Stimulated activated CD8-positive, alpha-beta memory T cell treated with anti-CD3 and anti-CD28 coated beads, Interleukin-15, amount 100 ng/mL, for 48 hours (primary cell): Measurements from ENCODE around the gene ASB2.

Experiments
- DNase-seq, 2 donors: peaks; one replicate each; pipeline ENCODE4 v3.0.0-alpha.2; 2020; ENCODE audit warnings: low read depth in 2 of 2

Gene ASB2

DNA sequence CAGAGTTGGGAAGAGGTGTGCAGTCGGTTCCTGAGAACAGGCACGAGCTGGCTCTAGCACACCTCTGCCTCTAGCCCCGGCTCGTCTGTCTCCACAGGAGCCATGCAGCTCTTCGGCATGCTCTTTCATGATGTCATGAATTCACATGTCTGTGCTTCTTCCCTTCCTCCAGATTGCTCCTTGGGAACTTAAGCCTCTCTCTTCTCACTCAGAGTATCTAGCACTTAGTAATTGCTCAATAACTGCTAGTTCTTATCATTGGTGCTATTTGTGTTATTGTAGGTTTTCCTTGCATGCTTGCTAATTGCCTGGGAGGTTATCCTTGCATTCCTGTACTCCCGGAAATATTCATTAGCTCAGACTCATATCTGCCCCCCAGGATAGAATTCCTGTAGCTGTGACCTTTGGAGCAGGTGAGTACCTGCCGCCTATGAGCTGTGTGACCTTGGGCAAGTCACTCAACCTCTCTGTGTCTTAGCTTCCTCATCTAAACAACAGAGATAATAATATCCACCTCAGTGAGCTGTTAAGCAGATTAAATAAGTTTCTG is 29.8 kb downstream of the ASB2 start:
- no peak for DNase-seq

GRCh38 chr14:93946104-93946503 is 30.3 kb downstream of the ASB2 start:
- no peak for DNase-seq

GRCh38 chr14:93945070-93945399 is 31.3 kb downstream of the ASB2 start:
- DNase-seq: no peak

- no peak for DNase-seq
Observed at GRCh38 chr14:93944348-93945069, 31.9 kb downstream of the ASB2 start.

DNA sequence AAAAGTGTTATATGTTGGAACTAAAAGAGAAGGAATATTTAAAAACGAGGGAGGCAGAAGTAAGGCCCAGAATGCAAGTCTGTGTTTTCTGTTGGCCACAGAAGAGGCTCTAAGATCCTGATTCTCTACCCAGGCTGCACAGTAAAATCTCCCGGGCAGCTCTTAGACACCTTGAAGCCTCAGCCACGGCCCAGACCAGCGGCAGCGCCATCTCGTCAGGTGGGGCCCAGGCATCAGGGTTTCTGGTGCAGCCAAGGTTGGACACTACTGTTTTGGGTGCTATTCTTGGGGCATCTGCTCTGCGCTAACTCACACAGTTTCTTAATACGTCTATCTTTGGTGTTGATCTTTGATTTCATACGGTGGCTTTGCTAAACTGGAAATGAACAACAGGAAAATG is 32.4 kb downstream of the ASB2 start:
- DNase-seq: no peak

DNA sequence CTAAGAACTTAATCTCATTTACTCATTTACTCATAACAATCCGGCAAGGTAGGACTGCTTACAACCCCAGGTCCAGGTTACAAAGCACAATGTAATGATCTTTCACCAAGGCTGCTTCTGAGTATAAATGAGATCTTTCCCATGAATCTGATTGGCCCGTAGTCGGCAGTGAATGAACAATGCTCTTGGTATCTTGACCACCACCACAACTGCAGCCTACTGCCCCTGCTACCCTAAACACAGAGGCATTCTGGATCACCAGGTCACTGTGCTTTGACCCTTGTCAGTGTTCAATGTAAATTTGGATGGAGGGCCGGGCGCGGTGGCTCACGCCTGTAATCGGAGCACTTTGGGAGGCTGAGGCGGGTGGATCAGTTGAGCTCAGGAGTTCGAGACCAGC is 33.3 kb downstream of the ASB2 start:
- DNase-seq: no peak

- DNase-seq: no peak
Observed at GRCh38 chr14:93941293-93941910, 35.0 kb downstream of the ASB2 start.

DNA sequence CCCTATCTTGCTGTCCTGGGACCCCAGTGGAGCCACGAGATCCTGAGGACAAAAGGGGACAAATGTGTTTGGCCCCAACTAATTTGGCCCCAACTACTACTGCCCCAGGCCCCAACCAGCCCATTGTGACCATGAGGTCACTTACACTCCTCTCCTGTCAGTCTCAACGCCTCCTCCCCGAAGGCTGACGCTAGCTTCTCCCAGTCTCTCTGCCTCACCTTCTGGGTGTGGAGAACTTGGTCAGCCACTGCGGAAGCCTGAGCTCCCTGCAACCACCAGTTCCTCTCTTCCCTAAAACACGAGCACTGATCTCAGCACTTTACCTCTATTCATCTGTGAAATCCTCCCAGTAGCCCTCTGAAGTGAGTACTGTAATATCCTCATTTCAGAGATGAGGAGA is 35.9 kb downstream of the ASB2 start:
- no peak for DNase-seq

DNA sequence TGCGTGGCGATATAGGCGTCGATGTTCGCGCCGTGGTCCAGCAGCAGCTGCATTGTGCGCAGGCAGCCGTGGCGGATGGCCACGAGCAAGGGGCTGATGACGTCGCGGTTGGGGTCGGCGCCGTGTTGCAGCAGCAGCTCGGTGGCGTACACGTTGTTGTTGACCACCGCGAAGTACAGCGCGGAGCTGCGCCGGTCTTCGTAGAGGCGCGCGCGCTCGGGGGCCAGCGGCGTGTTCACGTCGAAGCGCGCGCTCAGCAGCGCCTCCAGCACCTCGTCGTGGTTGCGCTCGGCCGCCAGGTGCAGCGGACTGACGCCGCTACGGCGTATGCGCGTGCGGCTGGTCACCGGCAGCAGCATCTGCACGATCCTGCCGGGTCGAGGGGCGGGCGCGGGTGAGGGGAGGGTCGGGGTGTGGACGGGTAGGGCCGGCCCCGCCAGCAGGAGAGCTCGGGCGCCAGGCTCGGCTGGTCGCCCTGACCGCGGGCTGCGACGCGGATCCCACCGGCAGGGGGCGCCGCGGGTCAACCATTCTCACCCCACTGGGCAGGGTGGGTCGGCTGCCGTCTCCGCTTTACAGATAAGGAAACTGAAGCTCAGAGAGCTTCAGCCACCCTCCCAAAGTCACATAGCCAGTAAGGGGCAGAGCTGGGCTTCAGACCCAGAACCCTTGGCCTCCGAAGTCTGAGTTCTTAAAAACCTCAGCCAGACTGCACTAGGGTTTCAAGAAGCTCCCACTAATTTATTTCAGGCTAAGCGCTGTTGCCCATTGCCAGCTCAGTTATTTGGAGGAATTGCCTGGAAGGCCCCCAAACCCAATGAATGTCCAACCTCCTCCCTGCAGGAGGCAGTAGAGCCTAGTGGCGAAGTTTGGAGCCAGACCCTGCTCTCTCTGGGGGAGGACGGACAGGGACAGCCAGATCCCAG is 36.8 kb downstream of the ASB2 start:
- DNase-seq: peak; percentile 84 to 86

- DNase-seq: no peak
Observed at GRCh38 chr14:93938751-93939303, 37.5 kb downstream of the ASB2 start.

GRCh38 chr14:93937519-93937918 is 38.9 kb downstream of the ASB2 start:
- no peak for DNase-seq

GRCh38 chr14:93936926-93937325 is 39.4 kb downstream of the ASB2 start:
- no peak for DNase-seq

- no peak for DNase-seq
Observed at GRCh38 chr14:93936245-93936644, 40.1 kb downstream of the ASB2 start.

GRCh38 chr14:93935213-93935612 is 41.2 kb downstream of the ASB2 start:
- no peak for DNase-seq

- no peak for DNase-seq
Observed at GRCh38 chr14:93932642-93933041, 43.7 kb downstream of the ASB2 start.

DNA sequence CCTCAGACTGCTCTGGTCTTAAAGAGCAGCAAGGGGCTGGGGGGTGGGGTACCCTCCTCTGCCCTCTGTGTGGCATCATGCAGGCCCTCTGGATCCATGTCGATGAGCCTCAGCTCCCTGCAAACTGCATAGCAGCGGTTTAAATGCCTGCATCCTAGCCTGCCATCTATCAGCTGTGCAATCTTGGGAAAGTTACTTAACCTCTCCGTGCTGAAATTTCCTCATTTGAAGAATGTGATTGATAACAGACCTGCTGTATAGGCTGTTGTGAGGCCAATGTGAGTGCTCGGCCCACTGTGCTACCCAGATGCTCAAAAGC is 45.4 kb downstream of the ASB2 start:
- no peak for DNase-seq

DNA sequence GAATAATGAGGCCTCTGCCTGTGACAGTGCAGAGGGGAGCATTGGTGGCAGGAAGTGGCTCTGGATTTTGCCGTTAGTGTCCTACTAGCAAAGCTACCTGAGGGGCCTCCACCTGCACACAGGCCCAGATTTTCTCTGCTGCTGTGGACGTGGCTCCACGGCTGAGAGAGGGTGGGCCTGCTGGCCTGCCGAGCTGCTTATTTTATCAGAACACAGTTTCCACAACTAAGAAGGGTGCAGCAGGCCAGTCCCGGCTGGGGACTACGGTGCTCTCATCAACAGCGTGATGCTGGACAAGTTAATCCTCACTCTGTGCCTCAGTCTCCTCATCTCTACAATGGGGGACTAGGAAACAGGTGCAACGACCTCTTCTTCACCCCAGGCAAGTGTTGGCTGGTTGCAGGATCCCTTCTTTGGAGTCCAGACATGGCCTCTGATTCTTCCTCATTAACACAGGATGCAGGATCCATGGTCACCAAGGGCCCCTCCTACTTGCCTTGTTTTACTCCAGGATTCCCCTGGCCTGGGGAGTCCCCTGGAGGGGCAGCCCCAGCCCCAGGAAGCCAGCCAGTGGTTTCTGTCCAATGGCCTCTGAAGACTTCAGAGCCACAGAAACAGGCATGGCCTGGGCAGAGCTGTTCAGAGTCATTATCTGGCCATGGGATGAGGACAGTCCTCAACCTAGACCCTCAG is 45.9 kb downstream of the ASB2 start:
- DNase-seq: no peak

DNA sequence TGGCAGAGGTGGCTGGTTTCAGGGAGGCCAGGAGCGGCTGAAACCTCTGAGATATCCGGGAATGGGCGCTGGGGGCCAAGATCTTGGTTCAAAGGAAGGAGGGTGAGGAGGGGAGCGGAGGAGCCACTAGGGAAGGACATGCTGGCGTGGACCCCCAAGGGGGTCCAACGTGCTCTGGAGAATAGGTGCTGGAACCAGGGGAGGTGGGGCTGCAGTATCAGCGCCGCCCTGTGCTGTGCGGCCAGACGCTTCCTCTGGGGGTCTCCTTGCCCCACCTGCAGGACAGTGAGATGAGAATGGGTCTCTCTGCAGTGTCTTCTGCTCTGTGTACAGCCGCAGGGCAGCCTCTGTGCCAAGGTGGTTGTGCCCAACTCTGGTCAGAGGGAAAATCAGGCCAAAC is 46.7 kb downstream of the ASB2 start:
- DNase-seq: no peak

DNA sequence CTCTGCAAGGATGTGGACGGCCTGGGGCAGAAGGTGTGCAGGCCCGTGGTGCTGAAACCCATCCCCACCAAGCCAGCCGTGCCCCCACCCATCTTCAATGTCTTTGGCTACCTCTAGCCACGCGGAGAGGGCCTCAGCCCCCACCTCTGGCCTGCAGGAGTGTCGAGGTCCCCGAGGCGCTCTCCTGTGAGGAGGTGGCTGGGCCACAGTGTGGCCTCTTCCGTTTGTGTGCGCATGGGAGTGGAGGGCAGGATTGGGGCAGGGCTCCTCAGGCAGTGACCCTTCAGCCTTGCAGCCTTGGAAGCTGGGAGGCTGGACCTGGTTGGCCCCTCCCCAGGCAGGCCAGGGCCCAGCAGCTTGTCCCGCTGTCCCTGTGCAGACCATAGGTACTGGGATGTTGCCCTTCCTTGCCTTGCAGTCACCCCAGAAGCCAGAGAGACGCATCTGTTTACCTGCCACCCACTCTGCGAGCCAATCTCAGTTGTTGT is 47.3 kb downstream of the ASB2 start:
- DNase-seq: no peak

DNA sequence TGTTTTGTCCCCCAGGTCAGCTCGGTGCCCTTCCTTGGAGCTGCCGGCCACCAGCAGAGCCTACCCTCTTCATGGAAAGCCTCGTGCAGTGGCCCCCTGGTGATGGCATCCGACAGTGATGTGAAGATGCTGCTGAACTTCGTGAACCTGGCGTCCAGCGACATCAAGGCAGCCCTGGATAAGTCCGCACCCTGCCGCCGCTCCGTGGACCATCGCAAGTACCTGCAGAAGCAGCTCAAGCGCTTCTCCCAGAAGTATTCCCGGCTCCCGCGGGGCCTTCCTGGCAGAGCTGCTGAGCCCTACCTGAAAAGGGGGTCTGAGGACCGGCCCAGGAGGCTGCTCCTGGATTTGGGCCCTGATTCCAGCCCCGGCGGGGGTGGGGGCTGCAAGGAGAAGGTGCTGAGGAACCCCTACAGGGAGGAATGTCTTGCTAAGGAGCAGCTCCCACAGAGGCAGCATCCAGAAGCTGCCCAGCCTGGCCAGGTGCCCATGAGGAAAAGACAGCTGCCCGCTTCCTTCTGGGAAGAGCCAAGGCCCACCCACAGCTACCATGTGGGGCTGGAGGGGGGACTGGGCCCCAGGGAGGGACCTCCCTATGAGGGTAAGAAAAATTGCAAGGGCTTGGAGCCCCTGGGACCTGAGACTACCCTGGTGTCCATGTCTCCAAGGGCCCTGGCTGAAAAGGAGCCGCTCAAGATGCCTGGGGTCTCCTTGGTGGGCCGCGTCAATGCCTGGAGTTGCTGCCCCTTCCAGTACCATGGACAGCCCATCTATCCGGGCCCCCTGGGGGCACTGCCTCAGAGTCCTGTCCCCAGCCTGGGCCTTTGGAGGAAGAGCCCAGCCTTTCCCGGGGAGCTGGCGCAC is 48.0 kb downstream of the ASB2 start:
- DNase-seq: no peak

DNA sequence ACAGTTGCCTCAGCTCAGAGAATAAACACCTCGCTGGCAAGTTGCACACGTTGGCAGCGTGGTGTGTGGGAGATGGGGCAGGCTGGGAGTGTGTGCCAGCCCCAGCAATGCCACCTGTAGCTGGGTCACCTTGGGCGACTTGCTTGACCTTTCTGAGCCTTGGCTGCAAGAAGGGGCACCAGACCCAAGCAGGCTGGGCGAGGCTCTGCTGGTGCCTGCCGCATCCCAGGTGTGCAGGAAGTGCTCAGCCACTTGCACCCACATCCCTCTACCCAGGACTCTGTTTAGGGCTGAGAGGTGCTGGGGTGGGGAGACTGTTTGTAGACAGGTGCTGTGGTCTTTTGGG is 48.6 kb downstream of the ASB2 start:
- DNase-seq: no peak
